Sigmoid colon (tissue), 7 donors: ENCODE data around the gene GABRD. TPM values are rescaled to one million over a fixed set of nuclear protein-coding genes. Genes with fewer than 3 reads are reported as not detected.

Source experiments
- DNase-seq: peaks from one replicate; pipeline ENCODE4 v3.0.0-alpha.2; 2019
- H3K27ac ChIP-seq, 4 donors: fragments of 200-600 bp; sonication (generic); one replicate each; pipeline ENCODE4 v1.5.1; 2016 to 2019; ENCODE audit warnings: mild to moderate bottlenecking in 1 of 4
- H3K27me3 ChIP-seq, 3 donors: fragments of 200-600 bp; sonication (generic); one replicate each; pipeline ENCODE4 v1.5.1; 2019; ENCODE audit warnings: mild to moderate bottlenecking in 1 of 3
- H3K36me3 ChIP-seq, 4 donors: fragments of 200-600 bp; sonication (generic); one replicate each; pipeline ENCODE4 v1.5.1; 2016 to 2019
- H3K4me1 ChIP-seq, 4 donors: fragments of 200-600 bp; sonication (generic); one replicate each; pipeline ENCODE4 v1.5.1; 2017 to 2019
- H3K4me3 ChIP-seq, 4 donors: fragments of 200-600 bp; sonication (generic); one replicate each; pipeline ENCODE4 v1.5.1; 2017 to 2019; ENCODE audit warnings: mild to moderate bottlenecking in 2 of 4, moderate library complexity in 1 of 4
- H3K9me3 ChIP-seq, 4 donors: fragments of 200-600 bp in 3 of 4; sonication (generic) in 3 of 4; one replicate each; pipeline versions ENCODE4 v1.5.1 to v1.6.1; 2013 to 2019
- EP300 ChIP-seq, 4 donors: sonication (generic); formaldehyde crosslinking; IDR thresholded peaks; one replicate each; pipeline ENCODE4 v1.6.1; 2017; ENCODE audit warnings: antibody characterized with exemption in 4 of 4
- POLR2A ChIP-seq, 2 donors: fragments of 450-650 bp; IDR thresholded peaks; one replicate each; pipeline ENCODE4 v1.6.1; 2016; ENCODE audit warnings: antibody characterized with exemption in 2 of 2, mild to moderate bottlenecking in 2 of 2, moderate library complexity in 2 of 2
- POLR2AphosphoS5 ChIP-seq, 4 donors: sonication (generic); formaldehyde crosslinking; IDR thresholded peaks; one replicate each; pipeline ENCODE4 v1.6.1; 2017; ENCODE audit warnings: antibody characterized with exemption in 4 of 4
- WGBS, 2 donors: extraction: QIAGEN DNeasy Blood & Tissue Kit; methylation state at CpG; one replicate each; pipeline ENCODE4 v1.1.7; 2013; 5-methylcytosine and 5-hydroxymethylcytosine counted together
- intact Hi-C: fragments of 100-400 bp; cut with DNase I; formaldehyde crosslinking; loops from one replicate; pipeline ENCODE4 v1.15.1; 2023
- polyA plus RNA-seq, 3 donors: library from polyadenylated mRNA; stranded (reverse); fragments of 200-250 nt; gene quantifications; one replicate each; pipeline ENCODE4 v1.2.3, GENCODE V29; 2013
- total RNA-seq, 4 donors: library from RNA; depleted of rRNA; stranded (reverse); fragments of >200 nt; gene quantifications; one replicate each; pipeline ENCODE4 v1.1.0, GENCODE V29; 2016
- TF ChIP-seq, protein P1 (sequence below), 4 experiments: fragments of 450-650 bp in 3 of 4; fragments of 200-600 bp in 1 of 4; IDR thresholded peaks; one replicate each; pipeline ENCODE4 v1.5.1; 2016 to 2019; ENCODE audit warnings: antibody characterized with exemption in 4 of 4, mild to moderate bottlenecking in 3 of 4, moderate library complexity in 2 of 4
- donor health status: healthy with polysubstance abuse.
- donor health status: Bipolar disorder and iron deficiency.
- donor health status: healthy.

The GABRD gene
- total and polyA plus RNA-seq, 7 donors = 0.51 TPM; not detected in 6

DNA sequence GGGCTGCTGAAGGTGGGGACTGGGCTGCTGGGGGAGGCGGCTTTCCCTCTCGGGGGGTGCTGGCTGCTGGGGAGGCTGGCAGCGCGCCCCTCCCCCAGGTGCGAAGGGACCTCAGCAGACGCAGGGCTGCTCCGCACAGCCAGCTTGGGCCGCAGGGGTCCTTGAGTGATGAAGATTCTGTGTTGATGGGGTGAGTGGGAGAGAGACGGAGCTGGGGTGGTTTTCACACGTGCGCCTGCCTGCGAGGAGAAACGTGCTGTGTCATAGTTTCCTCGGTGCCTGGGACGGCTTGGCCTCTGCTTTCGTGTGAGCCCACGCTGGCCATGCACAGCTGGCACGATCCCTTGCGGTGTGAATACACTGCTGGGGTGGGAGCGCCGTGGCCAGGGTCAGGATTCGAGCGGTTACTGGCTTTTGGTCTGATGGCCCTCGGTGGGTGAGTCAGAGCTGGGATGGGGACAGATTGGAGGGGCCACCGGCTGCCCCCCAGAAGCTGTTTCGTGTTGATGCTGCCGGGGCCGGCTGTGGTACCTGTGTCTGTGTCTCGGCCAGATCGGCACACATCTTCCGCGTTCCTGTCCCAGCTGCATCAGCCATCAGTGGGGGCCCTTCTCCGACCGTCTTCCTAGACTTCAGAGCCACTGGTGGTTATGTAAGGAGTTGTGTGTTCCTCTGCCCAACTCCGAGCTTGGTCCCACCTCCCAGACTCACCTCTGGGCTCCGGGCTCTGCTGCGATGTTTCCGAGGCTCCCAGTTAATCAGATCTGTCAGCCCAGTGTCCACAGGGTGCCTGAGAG is 56.0 kb downstream of the GABRD start:
- TF ChIP-seq POLR2AphosphoS5 (IDR thresholded peaks at IDR 0.05) = no peak
- no peak overlapping the region for H3K27ac ChIP-seq
- peaks cover 0 to 9% (median 7%) of the 10 kb centered on the region in 4 donors for H3K4me1 ChIP-seq
- intact Hi-C loops = no loop called here
- H3K36me3 ChIP-seq = no peaks in the 10 kb centered on the region
- no peak overlapping the region for H3K4me3 ChIP-seq
- WGBS, 2 donors = 88 to 93% methylated on average over 38 of the region's 38 CpGs
- peaks cover 14 to 73% (median 27%) of the 10 kb centered on the region in 3 donors for H3K27me3 ChIP-seq
- DNase-seq = no peak
- H3K9me3 ChIP-seq = peaks cover 7 to 22% (median 13%) of the 10 kb centered on the region in 4 donors

DNA sequence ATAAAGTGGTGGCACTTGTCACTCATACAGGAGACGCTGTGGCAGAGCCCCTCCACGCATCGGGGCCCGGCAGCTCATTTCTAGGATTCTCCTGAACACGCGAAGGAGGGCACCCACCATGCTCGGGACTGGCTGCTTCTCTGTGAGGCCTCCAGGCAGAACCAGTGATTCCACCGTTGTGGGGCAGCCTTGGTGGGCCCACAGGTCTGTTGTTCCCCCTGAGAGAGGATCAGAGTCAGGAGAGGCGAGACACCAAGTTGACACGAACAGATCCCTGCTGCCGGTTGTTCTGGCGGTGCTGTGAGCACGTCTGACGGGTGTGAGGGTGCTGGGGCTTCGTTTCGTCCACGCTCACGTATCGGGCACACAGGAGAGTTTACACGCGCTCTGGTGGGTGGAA is 57.7 kb downstream of the GABRD start:
- peaks cover 0 to 9% (median 7%) of the 10 kb centered on the region in 4 donors for H3K4me1 ChIP-seq
- H3K27me3 ChIP-seq = peaks cover 14 to 64% (median 16%) of the 10 kb centered on the region in 3 donors
- WGBS, 2 donors = 96 to 97% methylated on average over 21 of the region's 21 CpGs
- no peak for TF ChIP-seq POLR2AphosphoS5 (IDR thresholded peaks at IDR 0.05)
- no peak for TF ChIP-seq POLR2A (IDR thresholded peaks at IDR 0.05)
- no peak for TF ChIP-seq EP300 (IDR thresholded peaks at IDR 0.05)
- TF ChIP-seq, protein P1, sequence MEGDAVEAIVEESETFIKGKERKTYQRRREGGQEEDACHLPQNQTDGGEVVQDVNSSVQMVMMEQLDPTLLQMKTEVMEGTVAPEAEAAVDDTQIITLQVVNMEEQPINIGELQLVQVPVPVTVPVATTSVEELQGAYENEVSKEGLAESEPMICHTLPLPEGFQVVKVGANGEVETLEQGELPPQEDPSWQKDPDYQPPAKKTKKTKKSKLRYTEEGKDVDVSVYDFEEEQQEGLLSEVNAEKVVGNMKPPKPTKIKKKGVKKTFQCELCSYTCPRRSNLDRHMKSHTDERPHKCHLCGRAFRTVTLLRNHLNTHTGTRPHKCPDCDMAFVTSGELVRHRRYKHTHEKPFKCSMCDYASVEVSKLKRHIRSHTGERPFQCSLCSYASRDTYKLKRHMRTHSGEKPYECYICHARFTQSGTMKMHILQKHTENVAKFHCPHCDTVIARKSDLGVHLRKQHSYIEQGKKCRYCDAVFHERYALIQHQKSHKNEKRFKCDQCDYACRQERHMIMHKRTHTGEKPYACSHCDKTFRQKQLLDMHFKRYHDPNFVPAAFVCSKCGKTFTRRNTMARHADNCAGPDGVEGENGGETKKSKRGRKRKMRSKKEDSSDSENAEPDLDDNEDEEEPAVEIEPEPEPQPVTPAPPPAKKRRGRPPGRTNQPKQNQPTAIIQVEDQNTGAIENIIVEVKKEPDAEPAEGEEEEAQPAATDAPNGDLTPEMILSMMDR (IDR thresholded peaks at IDR 0.05) = no peak
- no peaks in the 10 kb centered on the region for H3K36me3 ChIP-seq
- no peak overlapping the region for H3K27ac ChIP-seq
- intact Hi-C loops = no loop called here
- DNase-seq = no peak
- H3K9me3 ChIP-seq = peaks cover 7 to 22% (median 13%) of the 10 kb centered on the region in 4 donors
- H3K4me3 ChIP-seq = no peak overlapping the region

DNA sequence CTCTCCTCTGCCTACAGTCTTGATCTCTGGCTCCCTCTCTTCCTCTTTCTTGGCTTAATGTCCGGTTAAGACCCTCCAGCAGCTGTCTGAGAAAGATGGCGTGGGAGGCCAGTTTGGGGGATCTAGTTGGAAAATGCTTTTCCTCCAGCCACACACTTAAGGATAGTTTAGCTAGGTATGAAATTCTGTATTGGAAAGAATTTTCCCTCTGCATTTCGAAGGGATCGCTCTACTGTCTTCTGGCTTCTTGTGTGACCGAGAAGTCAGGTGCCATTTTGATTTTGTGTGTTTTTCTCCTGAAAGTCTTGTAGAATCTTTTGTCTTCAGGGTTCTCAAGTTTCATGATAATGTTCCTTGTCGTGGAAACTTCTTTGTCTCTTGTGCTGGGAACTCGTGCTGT is 59.0 kb downstream of the GABRD start:
- 96 to 97% methylated on average over 7 of the region's 7 CpGs for WGBS, 2 donors
- no peaks in the 10 kb centered on the region for H3K36me3 ChIP-seq
- H3K4me3 ChIP-seq = no peak overlapping the region
- no peak for DNase-seq
- H3K9me3 ChIP-seq = peaks cover 7 to 22% (median 13%) of the 10 kb centered on the region in 4 donors
- no peak overlapping the region for H3K27ac ChIP-seq
- peaks cover 0 to 9% (median 7%) of the 10 kb centered on the region in 4 donors for H3K4me1 ChIP-seq
- TF ChIP-seq POLR2AphosphoS5 (IDR thresholded peaks at IDR 0.05) (no peak), EP300 (IDR thresholded peaks at IDR 0.05) (no peak), POLR2A (IDR thresholded peaks at IDR 0.05) (no peak)
- TF ChIP-seq, protein P1 (IDR thresholded peaks at IDR 0.05) = no peak
- H3K27me3 ChIP-seq = peaks cover 6 to 59% (median 12%) of the 10 kb centered on the region in 3 donors
- intact Hi-C loops = no loop called here

DNA sequence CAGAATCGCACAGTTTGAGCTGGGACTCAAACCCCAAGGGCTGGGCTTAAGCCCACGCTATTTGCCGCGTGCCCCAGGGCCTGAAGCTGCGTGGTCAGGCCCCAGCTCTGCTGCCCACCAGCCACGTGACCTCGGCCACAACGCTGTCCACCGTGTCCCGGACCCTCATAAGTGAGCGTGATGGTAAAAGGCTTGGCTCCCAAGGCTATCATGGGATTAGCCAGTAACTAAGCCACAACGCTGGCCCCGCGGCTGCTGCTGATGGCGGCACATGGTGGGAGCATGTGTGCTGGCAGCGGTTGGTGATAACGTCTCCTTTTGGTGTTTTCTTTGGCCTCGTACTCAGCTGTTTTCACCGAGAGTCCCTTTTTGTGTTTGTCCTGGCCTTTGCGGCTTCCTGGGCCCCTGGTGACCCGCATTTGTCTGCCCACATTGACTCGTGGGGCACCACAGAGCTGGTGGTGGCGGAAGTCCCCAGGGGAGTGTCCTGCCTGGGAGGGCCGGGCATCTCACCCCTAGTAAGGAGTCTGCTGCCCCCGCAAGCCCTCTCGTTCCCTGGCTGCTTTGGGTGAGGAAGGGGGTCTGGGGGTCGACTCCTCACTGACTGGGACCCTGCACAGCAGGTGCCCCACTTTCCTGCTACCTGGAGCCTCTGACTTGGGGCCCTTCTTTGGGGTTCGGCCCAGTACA is 60.4 kb downstream of the GABRD start:
- no peak overlapping the region for H3K27ac ChIP-seq
- no peak overlapping the region for H3K4me3 ChIP-seq
- no peaks in the 10 kb centered on the region for H3K4me1 ChIP-seq
- WGBS, 2 donors = 97% methylated on average over 28 of the region's 28 CpGs
- intact Hi-C loops = no loop called here
- peaks cover 7 to 22% (median 13%) of the 10 kb centered on the region in 4 donors for H3K9me3 ChIP-seq
- TF ChIP-seq EP300 (IDR thresholded peaks at IDR 0.05) (no peak), POLR2AphosphoS5 (IDR thresholded peaks at IDR 0.05) (no peak), POLR2A (IDR thresholded peaks at IDR 0.05) (no peak)
- TF ChIP-seq, protein P1 (IDR thresholded peaks at IDR 0.05) = no peak
- no peaks in the 10 kb centered on the region for H3K36me3 ChIP-seq
- DNase-seq = no peak
- peaks cover 0 to 56% (median 0%) of the 10 kb centered on the region in 3 donors for H3K27me3 ChIP-seq

DNA sequence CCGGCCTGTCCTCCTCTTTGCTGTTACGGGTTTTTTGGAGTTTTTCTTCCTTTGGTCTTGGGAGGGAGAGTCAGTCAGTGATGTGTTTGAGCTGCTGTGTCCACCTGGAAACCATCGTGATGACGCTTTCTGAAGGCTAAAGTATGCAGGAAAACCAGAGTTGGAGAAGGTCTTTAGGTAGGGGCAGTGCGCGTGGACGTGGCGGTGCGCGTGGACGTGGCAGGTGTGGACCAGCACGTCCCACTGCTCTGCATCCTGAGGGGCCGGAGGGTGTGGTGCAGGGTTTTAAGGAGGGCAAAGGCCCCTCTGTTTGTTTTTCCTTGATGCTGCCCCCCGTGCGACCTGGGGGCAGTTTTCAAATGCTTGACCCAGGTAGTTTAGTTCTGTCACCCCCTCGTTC is 61.0 kb downstream of the GABRD start:
- H3K27ac ChIP-seq = no peak overlapping the region
- peaks cover 0 to 53% (median 0%) of the 10 kb centered on the region in 3 donors for H3K27me3 ChIP-seq
- no peaks in the 10 kb centered on the region for H3K4me1 ChIP-seq
- peaks cover 7 to 22% (median 13%) of the 10 kb centered on the region in 4 donors for H3K9me3 ChIP-seq
- WGBS, 2 donors = 95 to 97% methylated on average over 16 of the region's 16 CpGs
- no peaks in the 10 kb centered on the region for H3K36me3 ChIP-seq
- no peak overlapping the region for H3K4me3 ChIP-seq
- no peak for TF ChIP-seq EP300 (IDR thresholded peaks at IDR 0.05)
- TF ChIP-seq POLR2AphosphoS5 (IDR thresholded peaks at IDR 0.05) = no peak
- TF ChIP-seq POLR2A (IDR thresholded peaks at IDR 0.05) = no peak
- TF ChIP-seq, protein P1 (IDR thresholded peaks at IDR 0.05) = no peak
- no peak for DNase-seq
- intact Hi-C loops = no loop called here
